Breast epithelium (tissue), 3 donors: ENCODE measurements around the gene PLEKHB2.

Experiments used
- POLR2AphosphoS5 ChIP-seq, 3 donors: sonication (generic); formaldehyde crosslinking; IDR thresholded peaks; one replicate each; pipeline ENCODE4 v1.6.1; 2017; ENCODE audit warnings: antibody characterized with exemption in 3 of 3
- TF ChIP-seq, protein P1 (sequence below), 3 donors: fragments of 450-650 bp; IDR thresholded peaks; one replicate each; pipeline ENCODE4 v1.5.1; 2016 to 2017; ENCODE audit warnings: antibody characterized with exemption in 3 of 3, mild to moderate bottlenecking in 3 of 3, moderate library complexity in 3 of 3

DNA sequence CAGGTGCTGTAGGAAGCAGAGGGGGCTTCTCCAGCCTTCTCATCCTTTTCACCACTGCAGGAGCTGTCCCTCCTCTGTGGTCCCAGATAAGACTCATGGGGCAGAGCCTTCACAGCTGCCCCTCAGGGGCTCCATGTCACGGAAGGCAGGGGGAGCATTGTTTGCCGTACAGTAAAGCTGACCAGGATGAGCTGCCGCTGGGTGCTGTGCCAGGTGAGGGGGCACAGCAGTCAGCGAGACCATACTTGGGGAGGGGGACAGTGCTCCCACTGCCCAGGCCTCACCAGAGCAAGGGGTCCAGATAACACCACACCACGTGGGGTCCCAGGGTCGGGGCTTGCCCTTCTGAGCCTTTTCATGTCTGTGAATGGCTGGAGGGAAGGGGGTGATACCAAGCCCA, 46.3 kb downstream of the PLEKHB2 start:
- TF ChIP-seq, protein P1, sequence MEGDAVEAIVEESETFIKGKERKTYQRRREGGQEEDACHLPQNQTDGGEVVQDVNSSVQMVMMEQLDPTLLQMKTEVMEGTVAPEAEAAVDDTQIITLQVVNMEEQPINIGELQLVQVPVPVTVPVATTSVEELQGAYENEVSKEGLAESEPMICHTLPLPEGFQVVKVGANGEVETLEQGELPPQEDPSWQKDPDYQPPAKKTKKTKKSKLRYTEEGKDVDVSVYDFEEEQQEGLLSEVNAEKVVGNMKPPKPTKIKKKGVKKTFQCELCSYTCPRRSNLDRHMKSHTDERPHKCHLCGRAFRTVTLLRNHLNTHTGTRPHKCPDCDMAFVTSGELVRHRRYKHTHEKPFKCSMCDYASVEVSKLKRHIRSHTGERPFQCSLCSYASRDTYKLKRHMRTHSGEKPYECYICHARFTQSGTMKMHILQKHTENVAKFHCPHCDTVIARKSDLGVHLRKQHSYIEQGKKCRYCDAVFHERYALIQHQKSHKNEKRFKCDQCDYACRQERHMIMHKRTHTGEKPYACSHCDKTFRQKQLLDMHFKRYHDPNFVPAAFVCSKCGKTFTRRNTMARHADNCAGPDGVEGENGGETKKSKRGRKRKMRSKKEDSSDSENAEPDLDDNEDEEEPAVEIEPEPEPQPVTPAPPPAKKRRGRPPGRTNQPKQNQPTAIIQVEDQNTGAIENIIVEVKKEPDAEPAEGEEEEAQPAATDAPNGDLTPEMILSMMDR (IDR thresholded peaks at IDR 0.05) = no peak
- no peak for TF ChIP-seq POLR2AphosphoS5 (IDR thresholded peaks at IDR 0.05)
